HG02884 (cell line): ENCODE measurements around the gene GABRG3.

Experiments
- ATAC-seq: cut with Tn5 transposase; IDR thresholded peaks from one replicate; pipeline ENCODE4 v1.9.1; 2021; ENCODE audit warnings: mild to moderate bottlenecking, moderate library complexity; ENCODE audit not compliant: unreplicated experiment

GABRG3 gene

GRCh38 chr15:26970712-26971210 is at the start of gene GABRG3:
Gene GABRG3 (plus strand): TSS chr15:26971181.
- no peak for ATAC-seq

- no peak for ATAC-seq
Observed at GRCh38 chr15:26921433-26921832, 49.5 kb upstream of the GABRG3 start.

- ATAC-seq, result no peak
Observed at GRCh38 chr15:26926081-26926480, 44.9 kb upstream of the GABRG3 start.

GRCh38 chr15:26928051-26928450 is 42.9 kb upstream of the GABRG3 start:
- no peak for ATAC-seq

- ATAC-seq, result no peak
Observed at GRCh38 chr15:26929588-26929987, 41.4 kb upstream of the GABRG3 start.

- ATAC-seq, result no peak
Observed at GRCh38 chr15:26934848-26935247, 36.1 kb upstream of the GABRG3 start.

GRCh38 chr15:26935322-26935721 is 35.7 kb upstream of the GABRG3 start:
- ATAC-seq, result no peak

GRCh38 chr15:26936502-26936901 is 34.5 kb upstream of the GABRG3 start:
- ATAC-seq, result no peak

GRCh38 chr15:26937134-26937533 is 33.8 kb upstream of the GABRG3 start:
- no peak for ATAC-seq

- ATAC-seq, result no peak
Observed at GRCh38 chr15:26939398-26939797, 31.6 kb upstream of the GABRG3 start.

- ATAC-seq, result no peak
Observed at GRCh38 chr15:26941489-26941888, 29.5 kb upstream of the GABRG3 start.

- no peak for ATAC-seq
Observed at GRCh38 chr15:26943866-26944265, 27.1 kb upstream of the GABRG3 start.

GRCh38 chr15:26945046-26945445 is 25.9 kb upstream of the GABRG3 start:
- ATAC-seq, result no peak

GRCh38 chr15:26950001-26950400 is 21.0 kb upstream of the GABRG3 start:
- ATAC-seq, result no peak

GRCh38 chr15:26954403-26954802 is 16.6 kb upstream of the GABRG3 start:
- no peak for ATAC-seq

- no peak for ATAC-seq
Observed at GRCh38 chr15:26967719-26968269, 3.2 kb upstream of the GABRG3 start.

- ATAC-seq, result no peak
Observed at GRCh38 chr15:26968806-26969205, 2.2 kb upstream of the GABRG3 start.

GRCh38 chr15:26971271-26972018 is 464 bp downstream of the GABRG3 start:
- no peak for ATAC-seq

- ATAC-seq, result no peak
Observed at GRCh38 chr15:26972636-26973035, 1.7 kb downstream of the GABRG3 start.

GRCh38 chr15:26974120-26974780 is 3.3 kb downstream of the GABRG3 start:
- ATAC-seq, result no peak

GRCh38 chr15:26981492-26981891 is 10.5 kb downstream of the GABRG3 start:
- no peak for ATAC-seq

GRCh38 chr15:26983822-26984221 is 12.8 kb downstream of the GABRG3 start:
- ATAC-seq, result no peak
